NCI-H2029 treated with DMSO at 0.1 percent for 48 hours (cell line): ENCODE results near the gene ANGPTL1.
"Not testable (repeated sequence)": the region's sequence is repeated elsewhere in the genome, so short reads cannot be mapped to it uniquely, and the experiment has no call there.

ENCODE experiments used
- DNase-seq: peaks from one replicate; lab custom pipeline; 2025; lab: John Stamatoyannopoulos, UW

ANGPTL1 gene

GRCh38 chr1:178864326-178864725, 6.6 kb downstream of the ANGPTL1 start:
- DNase-seq = no peak

GRCh38 chr1:178862864-178863263, 8.0 kb downstream of the ANGPTL1 start:
- DNase-seq = no peak

- no peak for DNase-seq
Measured at GRCh38 chr1:178862416-178862815, 8.5 kb downstream of the ANGPTL1 start.

- no peak for DNase-seq
Measured at GRCh38 chr1:178857126-178857525, 13.8 kb downstream of the ANGPTL1 start.

GRCh38 chr1:178849918-178850317, 21.0 kb downstream of the ANGPTL1 start:
- no peak for DNase-seq

- not testable (repeated sequence) for DNase-seq
Measured at GRCh38 chr1:178847919-178848318, 23.0 kb downstream of the ANGPTL1 start.

GRCh38 chr1:178847396-178847849, 23.5 kb downstream of the ANGPTL1 start:
- no peak for DNase-seq

GRCh38 chr1:178846306-178846705, 24.6 kb downstream of the ANGPTL1 start:
- no peak for DNase-seq

GRCh38 chr1:178844436-178844835, 26.4 kb downstream of the ANGPTL1 start:
- no peak for DNase-seq

GRCh38 chr1:178825167-178825566, 45.7 kb downstream of the ANGPTL1 start:
- no peak for DNase-seq

GRCh38 chr1:178821134-178821866, 49.6 kb downstream of the ANGPTL1 start:
- no peak for DNase-seq

GRCh38 chr1:178819123-178819522, 51.8 kb downstream of the ANGPTL1 start:
- DNase-seq = no peak

- DNase-seq = no peak
Measured at GRCh38 chr1:178818416-178818815, 52.5 kb downstream of the ANGPTL1 start.

- no peak for DNase-seq
Measured at GRCh38 chr1:178810585-178810984, 60.3 kb downstream of the ANGPTL1 start.

- no peak for DNase-seq
Measured at GRCh38 chr1:178808529-178808928, 62.3 kb downstream of the ANGPTL1 start.

- no peak for DNase-seq
Measured at GRCh38 chr1:178806665-178807300, 64.1 kb downstream of the ANGPTL1 start.

- no peak for DNase-seq
Measured at GRCh38 chr1:178802873-178803272, 68.0 kb downstream of the ANGPTL1 start.
